Right lung (tissue), 5 donors: ENCODE data around the gene S100A10. TPM values are rescaled to one million over a fixed set of nuclear protein-coding genes. Genes with fewer than 3 reads are reported as not detected.

Experiments used
- DNase-seq, 2 donors: peaks; one replicate each; pipeline ENCODE4 v3.0.0-alpha.2; 2013
- polyA plus RNA-seq, 5 donors: library from polyadenylated mRNA; unstranded; fragments of 120-200 nt; gene quantifications; one replicate each; pipeline versions ENCODE4 v1.2.1 to v1.2.3, GENCODE V29; 2013; ENCODE audit warnings: inconsistent platforms in 1 of 5, low replicate concordance in 1 of 5; ENCODE audit not compliant: insufficient read length in 5 of 5, insufficient read depth in 1 of 5

Gene S100A10
- polyA plus RNA-seq, 5 donors, result 395 to 598 (median 451) TPM

DNA sequence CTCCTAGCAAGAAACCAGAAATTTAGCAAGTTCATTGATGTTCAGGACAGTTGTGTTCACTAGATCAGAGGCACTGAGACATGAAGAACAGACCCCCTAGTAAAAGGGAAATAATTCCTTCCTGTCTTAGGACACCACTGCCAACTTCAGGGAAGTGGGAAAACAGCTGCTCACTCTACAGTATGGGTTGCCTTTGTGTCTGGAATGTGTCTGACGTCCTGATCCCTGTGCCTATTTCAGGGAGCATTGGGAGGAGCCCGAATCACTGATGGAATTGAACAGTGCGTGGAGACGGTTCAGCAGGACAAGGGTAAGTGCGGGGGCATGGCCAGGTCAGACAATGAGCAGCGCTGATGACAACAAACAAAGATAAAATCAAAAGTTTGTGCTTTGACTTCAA is 22.1 kb upstream of the S100A10 start:
- DNase-seq, result no peak

- DNase-seq, result no peak
Measured at GRCh38 chr1:152014943-152015342, 21.3 kb upstream of the S100A10 start.

GRCh38 chr1:152013664-152014237 is 20.1 kb upstream of the S100A10 start:
- no peak for DNase-seq

- no peak for DNase-seq
Measured at GRCh38 chr1:152009691-152010090, 16.0 kb upstream of the S100A10 start.

- no peak for DNase-seq
Measured at GRCh38 chr1:152007047-152007446, 13.4 kb upstream of the S100A10 start.

GRCh38 chr1:152005360-152005912 is 11.8 kb upstream of the S100A10 start:
- DNase-seq, result no peak

DNA sequence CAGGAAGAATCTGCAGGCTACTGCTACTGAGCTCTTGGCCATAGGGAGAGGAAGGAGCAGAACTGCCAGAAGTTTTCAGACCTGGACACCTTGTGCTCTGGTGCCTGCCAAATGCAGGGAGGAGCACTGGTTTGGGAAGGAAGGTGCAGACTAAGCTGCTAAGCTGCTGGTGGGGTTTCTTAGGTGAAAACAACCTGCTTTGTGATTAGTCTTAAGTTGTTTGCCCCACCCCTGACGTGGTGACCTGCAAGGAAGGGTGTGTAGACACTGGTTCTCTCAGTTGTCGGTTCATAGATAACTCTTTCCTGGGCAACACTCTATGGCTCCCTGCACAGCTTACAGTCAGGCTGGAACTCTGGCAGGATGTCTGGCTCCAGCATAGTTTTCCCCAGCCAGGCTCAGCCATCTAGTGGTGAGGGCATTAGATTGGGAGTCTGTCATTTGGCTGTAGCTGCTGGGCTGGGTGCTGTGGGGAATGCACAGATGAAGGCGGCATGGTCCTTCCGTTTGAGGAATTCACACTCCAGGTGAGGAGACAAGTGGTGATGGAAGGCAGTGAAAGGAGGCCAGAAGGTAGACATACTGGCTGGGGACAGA is 10.3 kb upstream of the S100A10 start:
- DNase-seq, result no peak

GRCh38 chr1:152002960-152003359 is 9.3 kb upstream of the S100A10 start:
- DNase-seq, result no peak

GRCh38 chr1:152001631-152002584 is 8.2 kb upstream of the S100A10 start:
- DNase-seq, result peak; percentile 75 to 83

DNA sequence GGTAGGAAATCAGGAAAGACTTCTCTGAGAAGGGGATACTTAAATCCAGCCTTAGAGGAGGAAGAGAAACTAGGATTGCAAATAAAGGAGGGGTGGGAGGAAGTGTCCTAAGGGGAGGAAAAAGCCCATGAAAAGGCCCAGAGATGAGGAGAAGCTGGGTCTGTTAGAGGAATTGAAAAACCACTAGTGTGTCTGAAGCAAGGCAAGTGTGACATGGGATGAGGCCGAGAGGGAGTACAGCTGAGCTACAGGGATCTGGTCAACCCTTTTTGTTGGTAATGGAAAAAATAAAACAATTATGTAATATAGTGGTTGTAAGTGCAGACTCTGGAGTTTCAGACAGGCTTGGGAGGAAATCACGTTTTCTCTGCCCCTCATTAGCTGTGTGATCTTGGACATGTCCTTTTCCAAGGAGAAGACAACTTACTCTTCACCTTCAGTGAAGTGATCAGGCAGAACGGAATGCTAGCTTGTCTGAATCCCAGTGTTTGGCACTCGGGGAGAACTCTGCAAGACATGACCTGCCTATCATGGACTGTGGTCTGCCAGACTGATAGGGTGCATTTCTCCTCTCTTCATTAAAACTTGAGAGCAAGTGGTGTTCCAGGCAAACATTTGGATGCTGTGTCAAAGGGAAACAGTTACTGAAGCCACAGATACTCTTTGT is 7.4 kb upstream of the S100A10 start:
- DNase-seq, result no peak

DNA sequence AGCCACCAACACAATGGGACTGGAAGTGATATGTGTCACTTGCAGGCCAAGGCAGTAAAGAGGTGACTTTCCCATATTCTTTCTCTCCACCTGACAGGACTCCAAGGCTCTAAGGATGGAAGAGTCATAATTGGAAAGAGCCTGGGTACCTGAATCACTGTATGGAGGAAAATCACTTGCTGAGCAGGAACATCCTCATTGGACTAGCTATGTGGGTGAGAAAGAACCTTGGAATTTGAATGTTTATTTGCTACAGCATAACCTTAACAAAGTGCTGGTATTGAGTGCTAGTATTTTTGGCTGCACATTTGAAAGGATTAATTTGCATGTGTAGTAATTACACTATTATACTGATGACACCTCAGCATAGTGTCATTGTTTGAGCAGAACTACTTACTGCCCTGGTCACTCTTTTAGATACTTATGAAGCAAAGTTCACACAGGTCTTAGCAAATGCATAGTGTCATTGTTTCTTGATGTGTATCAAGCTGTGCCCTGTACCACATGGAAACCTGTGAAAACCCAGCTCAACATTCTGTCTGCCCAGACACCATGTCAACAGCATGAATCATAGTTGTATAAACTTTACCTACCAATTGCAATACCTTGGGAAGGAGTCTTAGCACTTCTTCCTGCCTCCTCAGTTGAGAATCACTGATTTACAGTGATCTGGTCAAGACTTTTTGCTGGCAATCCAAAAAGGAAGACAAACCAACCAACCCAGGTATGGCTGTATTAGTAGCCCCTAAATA is 5.1 kb upstream of the S100A10 start:
- DNase-seq, result no peak

- no peak for DNase-seq
Measured at GRCh38 chr1:151997284-151997570, 3.6 kb upstream of the S100A10 start.

DNA sequence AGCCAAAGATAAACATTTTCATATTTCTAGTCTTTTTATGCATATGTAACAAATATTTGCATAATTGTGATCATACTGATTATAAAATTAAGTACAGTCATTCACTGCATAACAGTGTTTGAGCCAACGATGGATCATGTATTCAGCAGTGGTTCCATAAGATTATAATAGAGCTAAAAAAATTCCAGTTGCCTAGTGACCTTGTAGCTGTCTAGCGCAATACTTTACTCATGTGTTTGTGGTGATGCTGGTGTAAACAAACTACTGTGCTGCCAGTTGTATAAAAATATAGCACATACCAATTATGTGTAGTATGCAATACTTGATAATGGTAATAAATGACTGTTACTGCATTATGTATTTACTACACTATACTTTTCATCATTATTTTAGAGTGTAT is 2.1 kb upstream of the S100A10 start:
- no peak for DNase-seq

DNA sequence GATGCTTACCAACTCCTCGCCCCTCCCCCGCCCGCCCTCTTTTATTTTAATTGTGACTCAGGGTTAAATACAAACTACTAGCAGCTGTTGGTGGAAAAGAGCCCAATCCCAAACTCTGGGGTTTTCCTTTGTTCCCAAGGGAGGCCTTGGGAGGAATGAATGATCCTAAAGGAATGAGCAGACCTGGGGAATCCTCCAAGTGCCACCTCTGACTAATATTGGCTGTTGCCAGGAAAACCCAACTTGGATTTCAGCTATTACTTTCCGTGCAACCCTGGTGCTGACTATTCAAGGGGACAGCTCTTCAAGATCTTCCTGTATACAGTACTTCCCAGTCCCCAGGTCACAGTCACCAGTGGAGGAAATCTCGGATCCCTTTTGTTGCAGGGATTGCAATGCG is 1.3 kb upstream of the S100A10 start:
- DNase-seq, result no peak

DNA sequence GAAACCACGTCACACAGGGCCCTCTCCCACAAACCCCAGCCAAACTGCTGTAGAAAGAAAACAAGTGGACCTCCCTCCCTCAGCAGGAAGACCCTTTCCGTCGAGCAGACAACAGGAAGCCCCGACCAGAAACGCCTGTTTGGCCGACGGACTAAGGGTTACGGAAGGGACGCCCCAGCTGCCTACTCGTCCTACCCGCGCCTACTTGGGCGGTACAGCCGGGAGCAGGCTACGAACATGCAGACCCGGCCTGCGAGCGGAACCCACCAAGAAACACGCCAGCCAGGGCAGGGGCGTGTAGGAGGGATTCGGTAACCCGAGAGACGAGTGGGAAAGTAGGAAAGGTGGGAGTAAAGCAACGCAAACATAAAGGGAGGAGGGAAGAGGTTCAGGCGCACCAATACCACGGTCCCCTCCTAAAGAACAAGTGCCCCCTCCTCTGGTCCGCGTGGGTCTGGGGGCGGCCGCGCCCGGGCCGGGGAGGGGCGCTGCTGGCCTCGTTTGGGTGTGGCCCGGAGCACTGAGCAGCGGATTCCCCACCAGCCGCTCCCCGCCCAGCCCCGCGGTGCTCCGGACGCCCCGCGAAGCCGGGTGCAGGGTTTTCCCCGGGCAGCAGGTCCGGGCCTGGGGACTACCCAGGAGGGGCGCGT is 450 bp downstream of the S100A10 start:
- DNase-seq, result peak in 1 of 2 donors; percentile 23

GRCh38 chr1:151992303-151993083 is 1.2 kb downstream of the S100A10 start:
- peak in 1 of 2 donors; percentile 54 for DNase-seq

DNA sequence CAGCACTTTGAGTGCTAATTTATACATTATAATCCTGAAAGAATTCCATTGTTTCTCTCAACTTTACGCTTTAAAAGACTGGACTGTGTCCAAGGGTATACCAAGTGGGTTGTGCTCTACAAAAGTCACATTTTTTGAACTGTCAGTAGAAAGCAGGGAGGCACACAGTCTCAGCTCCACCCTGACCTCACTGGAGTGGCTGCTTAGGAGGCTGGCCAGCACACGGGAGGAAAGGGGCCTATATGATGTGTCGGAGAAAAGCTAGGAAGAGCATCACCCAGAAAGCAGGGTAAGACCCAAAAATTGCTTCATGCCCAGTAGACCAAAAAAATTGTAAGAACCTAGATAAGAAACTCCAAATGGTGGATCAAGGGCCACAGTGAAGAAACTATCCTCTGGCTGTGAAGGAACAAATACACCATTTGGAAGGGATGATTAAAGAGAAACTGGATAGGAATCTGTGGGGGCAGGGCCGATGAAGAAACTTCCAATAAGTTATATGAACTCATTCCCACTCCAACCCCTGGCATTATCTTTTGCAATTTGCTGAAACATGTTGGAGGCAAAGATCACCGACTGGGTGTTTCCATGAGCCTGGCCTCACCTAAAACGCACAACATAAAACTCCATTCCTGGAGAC is 1.9 kb downstream of the S100A10 start:
- DNase-seq, result no peak

GRCh38 chr1:151990856-151991198 is 2.8 kb downstream of the S100A10 start:
- DNase-seq, result peak; percentile 82 to 85

DNA sequence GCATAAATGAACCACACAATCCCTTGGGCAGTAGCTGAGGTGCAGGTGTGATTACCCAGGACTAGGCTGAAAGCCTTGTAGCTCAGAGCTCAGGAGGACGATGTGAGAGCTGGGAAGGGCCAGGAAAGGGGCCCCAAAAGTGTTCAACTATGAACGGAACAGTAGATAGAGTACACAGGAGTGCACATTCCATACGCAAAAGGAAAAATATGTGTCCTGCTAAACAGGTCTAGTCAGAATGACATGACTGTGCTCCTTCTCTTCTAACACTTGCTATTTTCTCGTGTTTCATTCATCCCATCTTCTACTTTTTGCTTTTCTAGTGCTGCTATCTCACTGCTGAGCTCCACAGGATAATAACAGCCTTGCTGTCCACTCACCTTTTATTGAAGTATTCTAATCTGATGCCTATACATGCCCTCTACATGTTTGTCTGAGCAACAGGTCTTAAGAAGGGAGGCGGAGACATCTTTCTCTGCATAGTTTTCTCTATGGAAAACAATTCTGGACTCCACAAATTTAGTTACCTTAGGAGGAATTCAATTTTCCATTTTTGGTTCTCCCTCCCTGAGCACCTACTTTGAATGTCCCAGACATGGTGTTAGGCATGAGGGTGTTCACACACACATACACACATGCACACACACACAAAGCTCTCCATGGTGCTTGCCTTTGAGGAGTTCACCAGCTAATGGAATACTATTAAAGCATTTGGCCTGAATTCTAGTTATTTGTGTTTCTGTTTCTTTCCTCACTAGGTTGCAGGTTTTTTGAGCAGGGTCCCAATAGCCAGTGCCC is 3.4 kb downstream of the S100A10 start:
- no peak for DNase-seq
